HG03354 (cell line): ENCODE results near the gene DAB1.

Source experiments
- ATAC-seq: cut with Tn5 transposase; IDR thresholded peaks from one replicate; pipeline ENCODE4 v1.9.1; 2021; ENCODE audit warnings: mild to moderate bottlenecking; ENCODE audit not compliant: unreplicated experiment, poor library complexity, severe bottlenecking

DAB1 gene

DNA sequence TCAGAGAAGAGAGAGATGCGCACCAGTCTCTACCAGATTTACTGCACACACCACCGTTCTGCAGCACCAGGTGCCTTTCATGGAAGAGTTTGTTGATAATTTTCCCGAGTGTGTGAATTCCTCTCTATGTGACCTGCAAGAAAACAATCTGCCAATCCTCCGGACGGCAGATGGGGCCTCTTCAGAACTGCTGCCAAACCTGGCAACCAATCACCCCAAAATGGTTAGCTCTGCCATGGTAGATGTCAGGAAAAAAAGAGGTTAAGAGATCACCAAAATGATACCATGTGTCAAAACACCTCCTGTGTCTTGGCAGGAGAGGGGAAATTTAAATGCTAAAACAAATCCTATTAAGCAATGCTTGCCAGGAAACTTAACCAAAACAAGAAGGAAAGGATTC, 96.5 kb downstream of the DAB1 start:
- no peak for ATAC-seq

DNA sequence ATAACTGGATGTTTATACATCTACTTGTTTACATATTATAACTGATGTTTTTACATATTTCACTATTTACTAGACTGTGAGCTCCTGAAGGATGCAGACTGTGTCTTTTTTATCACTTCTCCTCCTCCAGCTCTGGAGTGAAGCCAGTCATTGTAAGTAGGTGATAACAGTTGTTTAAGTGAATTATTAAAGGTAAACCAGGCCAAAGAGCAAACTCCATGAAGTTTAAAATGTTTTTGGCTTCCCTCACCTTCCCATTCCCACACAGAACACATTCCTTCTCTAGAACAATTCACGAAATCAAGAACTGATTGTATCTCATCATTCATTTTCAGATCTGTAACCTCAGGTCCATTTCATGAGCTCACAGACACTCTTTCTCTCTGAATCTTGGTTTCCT, 98.3 kb downstream of the DAB1 start:
- no peak for ATAC-seq

DNA sequence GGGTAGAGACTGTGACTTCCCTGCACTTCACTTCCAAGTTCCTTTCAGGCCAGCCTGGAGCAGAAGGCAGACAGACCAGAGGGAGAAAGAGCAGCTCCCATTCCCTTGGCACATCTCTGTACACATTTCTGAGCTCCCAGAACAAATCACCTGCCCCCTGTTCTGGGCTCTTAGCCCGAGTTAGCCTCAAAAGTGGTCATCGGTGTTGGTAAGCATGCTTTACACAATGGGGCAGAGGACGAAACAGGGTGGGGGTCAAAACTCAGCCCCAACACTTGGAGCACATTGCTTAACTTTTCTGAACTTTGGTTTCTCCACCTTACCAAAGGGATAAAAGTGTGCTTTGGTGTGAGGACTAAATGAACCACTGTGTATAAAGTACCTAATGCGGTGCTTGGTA, 98.7 kb downstream of the DAB1 start:
- no peak for ATAC-seq

DNA sequence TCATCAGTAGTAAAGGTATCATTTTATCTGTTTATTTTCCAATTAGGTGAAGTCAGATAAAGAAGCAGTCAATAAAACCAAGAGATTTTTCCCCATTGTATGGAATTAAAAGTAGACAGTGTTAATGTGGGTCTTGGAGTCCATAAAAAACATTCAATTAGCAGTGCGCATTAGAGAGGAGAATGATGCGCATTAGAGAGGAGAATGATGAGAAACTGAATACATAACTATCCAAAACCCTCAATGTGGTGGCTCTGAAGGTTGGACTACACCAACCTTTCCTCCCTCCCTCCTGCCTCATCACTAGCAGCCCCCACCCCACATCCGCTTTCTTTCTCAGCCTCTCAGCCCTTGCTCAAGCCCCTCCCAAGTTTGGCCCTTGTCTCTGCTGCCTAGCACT, 99.5 kb downstream of the DAB1 start:
- no peak for ATAC-seq

DNA sequence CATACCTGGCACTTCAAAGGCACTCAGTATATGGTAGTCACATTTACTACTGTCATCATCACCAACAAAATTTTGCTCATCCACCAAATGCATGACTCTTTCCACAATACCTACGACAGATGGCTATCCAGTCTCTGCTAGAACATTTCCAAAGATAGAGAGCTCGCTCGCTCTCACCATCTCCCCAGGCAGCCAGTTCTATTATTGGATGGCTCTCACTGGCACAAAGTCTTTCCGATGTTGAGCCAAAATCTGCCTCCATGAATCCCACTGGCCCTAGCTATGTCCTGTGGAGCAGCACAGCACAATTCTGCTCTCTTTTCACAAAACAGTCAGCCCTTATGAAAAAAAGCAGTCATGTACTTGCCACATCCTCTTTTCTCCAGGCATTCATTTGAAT, 102.1 kb downstream of the DAB1 start:
- ATAC-seq, result no peak

DNA sequence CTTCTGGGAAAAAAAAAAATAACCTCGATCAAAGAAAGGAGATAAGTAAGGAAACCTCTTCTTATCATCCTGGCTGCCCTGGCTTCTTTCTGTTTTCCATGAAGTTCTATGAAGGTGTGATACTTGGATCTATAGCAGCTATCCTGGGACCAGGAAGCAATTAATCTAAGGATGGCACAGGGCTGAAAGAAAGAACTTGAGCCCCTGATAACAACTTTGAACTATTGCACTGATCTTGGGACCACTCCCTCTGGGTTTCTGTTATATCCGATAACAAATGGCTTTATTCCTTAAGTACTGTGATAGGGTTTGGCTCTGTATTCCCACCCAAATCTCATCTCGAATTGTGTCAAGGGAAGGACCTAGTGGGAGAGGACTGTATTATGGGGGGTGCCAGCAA, 104.1 kb downstream of the DAB1 start:
- ATAC-seq, result no peak

DNA sequence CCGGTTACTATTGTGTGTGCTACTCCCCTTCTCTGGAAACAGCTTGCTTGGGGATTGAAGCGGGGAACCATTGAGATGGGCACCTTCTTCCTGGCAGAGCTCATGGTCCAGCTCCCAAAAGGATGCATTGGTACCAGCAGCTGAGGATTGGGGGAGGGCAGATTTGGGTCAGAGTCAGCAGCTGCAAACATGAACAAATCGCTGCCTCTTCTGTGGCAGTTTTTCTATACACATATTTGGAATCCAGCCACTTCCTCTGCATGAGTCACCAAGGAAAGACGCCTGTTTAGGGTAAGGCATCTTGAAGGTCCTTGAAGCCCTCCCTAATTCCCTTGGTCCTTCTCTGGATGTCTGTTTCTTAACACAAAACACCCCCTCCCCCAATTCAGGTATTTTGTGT, 104.7 kb downstream of the DAB1 start:
- ATAC-seq, result no peak

DNA sequence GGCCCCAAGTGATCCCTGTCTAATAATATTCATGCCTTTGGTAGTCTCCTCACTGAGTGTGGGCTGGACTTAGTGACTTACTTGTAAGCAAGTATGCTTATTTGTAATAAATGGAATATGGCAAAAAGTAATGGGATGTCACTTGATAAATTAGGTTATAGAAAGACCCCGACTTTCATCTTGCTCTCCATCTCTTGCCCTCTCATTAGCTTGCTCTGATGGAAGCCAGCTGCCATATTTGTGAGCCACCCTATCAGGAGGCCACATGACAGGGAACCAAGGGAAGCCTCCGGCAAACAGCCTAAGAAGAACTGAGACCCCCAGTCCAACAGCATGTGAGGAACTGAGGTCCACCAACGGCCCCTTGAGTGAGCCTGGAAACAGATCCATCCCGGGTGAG, 107.0 kb downstream of the DAB1 start:
- ATAC-seq, result no peak

DNA sequence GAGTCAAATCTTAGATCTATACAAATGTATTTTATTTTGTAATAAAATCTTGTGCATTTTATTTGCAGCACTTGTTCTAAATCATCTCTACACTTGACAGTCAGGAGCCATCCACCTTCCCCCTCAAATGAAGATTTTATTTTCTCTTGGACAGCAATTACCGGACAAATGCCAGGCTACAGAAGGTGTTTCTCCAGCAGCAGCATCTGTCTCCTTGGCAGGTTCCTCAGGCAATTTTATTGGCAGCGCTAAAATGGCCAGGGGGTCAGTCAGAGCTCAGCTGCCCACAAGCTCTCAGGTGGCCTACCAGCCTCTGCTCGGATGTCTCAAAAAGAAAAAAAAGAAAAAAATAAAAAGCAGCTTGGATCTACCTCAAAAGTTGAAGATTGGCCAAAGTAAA, 107.6 kb downstream of the DAB1 start:
- no peak for ATAC-seq

DNA sequence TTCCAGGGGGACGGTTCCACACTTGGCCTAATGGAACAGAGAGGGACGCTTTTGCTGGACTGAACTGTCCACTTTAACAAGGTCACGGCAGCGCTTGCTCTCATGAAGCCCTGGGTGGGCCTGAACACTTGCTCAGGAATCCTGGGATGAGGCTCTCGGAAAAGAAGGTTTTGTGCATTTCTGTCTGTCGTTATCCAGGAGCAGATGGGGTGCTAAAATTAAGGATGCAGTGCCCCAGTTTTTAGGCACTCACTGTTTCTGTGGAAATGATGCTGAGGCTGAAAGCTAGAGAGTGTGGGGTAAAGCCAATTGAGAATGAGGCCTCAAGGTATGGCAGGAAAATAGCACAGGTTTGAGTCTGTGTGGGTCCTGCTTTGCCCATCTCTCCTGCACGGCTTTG, 111.0 kb downstream of the DAB1 start:
- ATAC-seq, result no peak

DNA sequence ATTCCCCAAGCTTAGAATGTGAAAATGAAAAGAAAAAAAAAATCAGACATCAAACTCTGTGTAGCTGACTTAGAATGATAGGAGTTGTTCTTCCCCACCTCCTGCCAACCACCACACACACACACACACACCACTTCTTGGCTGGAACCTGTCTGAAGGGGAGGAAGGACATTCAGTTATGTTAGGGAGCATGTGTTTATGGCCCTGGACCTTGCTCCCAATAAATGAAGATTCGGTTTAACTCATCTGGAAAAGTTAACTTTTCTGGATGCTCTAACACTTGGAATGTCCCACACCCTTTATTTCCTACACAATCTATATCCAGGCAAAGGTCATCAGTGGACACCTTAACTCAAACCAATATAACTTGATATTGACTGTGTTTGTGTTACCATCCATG, 112.4 kb downstream of the DAB1 start:
- ATAC-seq, result no peak

DNA sequence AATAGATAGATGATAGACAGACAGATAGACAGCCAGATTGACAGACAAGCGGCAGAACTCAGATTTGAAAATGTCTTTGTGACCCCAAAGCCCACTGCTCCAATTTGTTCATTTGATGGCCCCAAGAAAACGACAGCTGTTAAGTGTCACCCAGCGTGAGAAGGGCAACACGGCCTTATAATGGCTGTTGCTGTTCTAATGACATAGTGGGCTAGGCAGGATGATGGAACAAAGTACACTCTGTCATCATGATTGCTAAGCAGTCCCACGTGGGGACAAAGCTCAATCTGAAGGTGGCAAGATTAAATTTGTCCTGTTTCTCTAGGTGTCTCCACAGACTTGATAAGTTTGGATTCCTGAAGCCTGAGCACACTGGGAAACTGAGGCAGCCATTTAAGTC, 112.9 kb downstream of the DAB1 start:
- ATAC-seq, result no peak

DNA sequence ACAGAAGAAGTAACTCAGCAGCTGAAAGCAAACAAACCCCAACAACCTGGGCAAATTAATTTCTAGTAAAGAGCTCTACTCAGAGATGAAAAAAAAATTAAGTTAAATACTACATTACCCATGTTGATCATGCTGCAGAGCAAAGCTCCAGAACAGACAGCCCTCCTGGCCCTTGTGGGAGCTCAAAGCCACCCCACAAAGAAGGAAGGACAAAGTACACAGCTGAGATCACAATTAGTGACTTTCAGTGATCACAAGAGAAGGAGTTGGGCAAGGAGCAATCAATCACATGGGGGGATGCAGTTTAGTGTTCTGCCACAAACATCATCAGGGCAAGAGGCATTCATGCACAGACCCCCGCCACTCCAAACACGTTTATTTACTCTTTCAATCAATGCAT, 114.2 kb downstream of the DAB1 start:
- ATAC-seq, result no peak

DNA sequence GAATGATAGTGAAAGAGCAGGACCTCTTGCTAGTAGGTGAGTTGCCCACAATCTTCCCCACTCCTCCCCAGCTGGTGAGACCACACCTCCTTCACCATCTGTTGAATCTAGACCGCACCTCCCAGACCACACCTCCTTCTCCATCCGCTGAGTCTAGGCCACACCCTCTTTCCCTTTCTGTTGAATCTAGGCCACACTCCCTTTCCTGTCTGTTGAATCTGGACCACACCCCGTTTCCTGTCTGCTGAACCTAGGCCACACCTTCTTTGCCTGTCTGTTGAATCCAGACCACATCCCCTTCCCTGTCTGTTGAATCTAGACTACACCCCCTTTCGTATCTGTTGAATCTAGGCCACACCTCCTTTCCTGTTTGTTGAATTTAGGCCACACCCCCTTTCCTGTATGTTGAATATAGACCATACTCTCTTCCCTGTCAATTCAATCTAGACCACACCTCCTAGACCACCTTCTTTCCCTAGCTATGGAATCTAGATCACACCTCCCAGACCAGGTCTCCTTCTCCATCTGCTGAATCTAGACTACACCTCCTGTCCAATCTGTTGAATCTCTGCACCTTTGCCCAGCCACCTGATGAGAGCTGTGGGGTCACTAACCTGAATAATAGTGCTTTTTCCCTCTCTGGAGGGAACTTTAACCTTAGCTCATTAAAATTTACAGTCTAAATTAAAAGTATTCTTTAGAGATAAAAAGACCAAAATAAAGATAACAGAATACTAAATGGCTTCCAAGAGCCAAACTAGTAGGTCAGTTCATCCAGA, 116.3 kb downstream of the DAB1 start:
- ATAC-seq, result peak; percentile 88

DNA sequence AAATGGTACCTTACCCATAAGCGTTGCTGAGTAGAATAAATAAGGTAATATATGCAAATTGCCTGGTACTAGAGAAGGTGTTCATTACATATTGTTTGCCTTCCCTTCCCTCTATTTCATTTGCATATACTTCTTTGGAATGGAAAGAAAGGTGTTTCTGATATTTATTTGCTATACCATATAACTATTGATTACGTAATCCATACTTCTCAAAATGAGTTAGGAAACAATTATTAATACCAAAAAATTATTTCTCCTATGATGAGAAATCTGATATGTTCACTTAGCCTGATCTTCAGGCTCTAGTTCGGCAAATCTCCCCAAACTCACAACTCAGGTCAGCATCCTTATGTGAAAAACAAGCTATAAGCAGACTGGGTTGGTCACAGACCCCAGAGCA, 119.3 kb downstream of the DAB1 start:
- no peak for ATAC-seq

DNA sequence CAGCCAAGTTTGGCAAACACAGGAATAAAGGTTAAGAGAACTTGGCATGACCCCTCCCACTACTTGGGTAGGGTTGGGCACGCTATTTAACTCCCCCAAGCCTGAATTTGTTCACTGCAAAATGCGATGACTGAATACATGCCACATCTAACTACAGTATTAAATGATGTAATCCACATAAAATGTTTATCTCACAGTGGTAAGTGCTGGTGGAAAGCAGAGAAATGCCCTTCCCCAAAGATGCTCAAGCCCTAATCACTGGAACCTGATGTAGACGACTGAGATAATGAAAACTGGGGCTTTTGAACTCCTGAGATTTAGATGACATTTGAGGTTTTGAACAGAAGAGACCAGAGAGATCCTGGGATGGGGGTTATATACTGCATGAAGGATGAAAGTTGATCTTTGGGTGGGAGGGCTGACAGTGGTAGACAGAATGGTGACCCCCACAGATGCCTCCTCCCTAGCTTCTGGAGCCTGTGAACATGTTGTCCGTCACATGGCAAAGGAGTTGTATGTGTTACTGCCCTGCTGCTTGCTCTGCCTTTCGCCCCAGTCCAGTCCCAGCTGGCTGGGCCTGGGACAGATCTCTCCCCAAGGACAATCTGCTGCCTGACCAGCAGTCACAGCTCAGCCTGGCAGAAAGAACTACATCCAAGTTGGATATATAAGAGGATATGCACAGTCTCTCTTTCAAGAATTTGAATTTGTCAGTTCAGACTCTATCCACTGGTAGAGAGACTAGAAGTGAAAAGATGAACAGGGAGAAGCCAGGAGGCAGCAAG, 120.9 kb downstream of the DAB1 start:
- ATAC-seq, result no peak

DNA sequence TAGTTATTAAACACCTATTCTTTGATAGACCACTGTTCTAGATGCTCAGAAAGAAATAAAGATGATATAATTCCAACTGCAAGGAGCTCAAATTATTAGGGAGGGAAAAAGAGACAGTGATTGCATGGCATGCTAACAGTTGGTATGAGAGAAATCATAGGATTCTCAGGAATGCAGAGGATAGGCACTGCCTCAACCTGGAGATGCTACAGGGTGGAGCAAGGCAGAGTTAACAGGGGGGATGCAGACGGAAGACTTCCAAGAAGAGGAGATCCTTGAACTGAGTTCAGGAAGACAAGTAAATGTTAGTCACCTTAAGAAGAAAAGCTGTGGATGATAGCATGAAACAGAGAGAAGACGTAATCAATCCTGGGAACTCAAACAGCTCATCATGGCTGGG, 123.7 kb downstream of the DAB1 start:
- no peak for ATAC-seq

DNA sequence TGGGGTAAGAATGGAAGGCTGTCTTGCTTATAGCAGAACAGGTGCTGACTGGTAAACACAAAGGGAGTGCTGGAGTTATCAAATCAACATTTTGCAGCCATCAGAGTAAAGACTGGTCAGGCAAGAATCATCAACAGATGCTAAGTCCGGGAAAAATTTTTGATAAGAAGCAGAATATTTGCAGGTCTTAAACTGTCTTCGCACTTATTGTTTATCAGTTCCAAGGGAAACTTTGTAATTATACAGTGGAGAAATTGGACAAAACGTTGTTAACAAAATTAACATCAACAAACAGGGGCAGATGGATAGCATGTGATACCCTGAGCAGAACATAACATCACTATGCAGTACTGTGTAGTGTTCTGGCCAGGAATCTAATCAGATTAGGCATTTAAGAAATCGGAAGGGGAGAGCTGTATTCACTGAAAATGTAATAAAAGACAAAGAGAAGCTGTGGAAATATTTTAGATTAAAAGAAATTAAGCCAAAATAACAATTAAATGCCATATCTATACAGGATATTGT, 127.1 kb downstream of the DAB1 start:
- ATAC-seq, result no peak

DNA sequence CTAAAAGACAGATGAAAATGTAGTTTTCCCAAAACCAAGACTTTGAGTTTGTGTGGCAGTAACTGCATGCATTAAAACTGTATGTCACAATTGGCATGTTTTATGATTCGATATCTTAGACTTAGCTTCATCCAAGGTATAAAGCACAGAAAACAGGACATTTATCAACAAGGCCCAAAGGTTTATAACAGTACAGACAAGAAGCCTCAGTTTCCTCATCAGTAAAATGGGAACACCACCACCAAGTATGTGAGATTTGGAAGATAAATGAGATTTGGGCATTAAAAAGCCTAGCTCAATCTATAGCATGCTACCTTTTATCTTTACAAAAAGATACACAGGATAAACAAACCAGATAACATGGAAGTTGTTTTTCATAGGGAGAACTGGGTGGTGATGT, 128.5 kb downstream of the DAB1 start:
- no peak for ATAC-seq

DNA sequence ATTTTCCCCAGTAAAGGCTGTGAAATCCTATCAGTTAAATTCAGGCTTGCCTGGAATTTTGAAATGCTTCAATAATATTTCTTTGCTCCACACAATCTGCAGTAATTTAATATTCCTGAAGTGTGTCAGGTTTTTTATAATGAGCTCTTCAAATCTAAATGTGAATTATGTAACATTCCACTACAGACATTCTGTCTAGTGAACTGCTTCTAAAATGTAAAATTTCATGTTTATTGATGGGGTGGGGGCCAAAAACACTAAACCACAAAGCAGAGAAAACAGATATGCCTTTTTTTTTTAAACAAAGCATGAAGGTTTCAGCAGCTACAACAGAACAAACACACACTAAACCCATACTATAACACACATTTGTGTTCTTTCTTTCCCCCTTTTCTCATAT, 129.7 kb downstream of the DAB1 start:
- ATAC-seq, result no peak

DNA sequence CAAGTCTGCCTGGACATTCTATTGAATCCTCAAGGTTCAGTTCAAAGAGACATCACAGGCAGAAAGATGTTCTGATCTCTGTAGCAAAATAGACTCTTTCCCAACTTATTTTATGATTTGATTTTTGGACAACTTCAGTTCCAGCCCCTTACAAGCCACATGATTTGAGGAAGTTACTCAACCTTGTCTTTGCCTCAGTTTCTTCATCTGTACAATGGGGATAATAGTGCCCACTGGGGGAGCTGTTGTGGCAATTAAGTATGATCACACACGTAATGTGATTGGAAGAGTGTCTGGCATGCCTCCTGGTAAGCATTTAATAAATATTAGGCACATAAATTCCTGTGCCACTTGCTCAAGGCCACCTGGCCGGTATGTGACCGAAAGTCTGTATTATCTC, 130.6 kb downstream of the DAB1 start:
- no peak for ATAC-seq
